ENCODE data around the gene CDHR5. TPM values are rescaled to one million over a fixed set of nuclear protein-coding genes. Genes with fewer than 3 reads are reported as not detected.
"Not testable (repeated sequence)": the region's sequence is repeated elsewhere in the genome, so short reads cannot be mapped to it uniquely, and the experiment has no call there.

The CDHR5 gene
- total RNA-seq, 3 donors from 2014 or later (not counting 1 experiment from before 2014, with no cell fraction given) = not detected

DNA sequence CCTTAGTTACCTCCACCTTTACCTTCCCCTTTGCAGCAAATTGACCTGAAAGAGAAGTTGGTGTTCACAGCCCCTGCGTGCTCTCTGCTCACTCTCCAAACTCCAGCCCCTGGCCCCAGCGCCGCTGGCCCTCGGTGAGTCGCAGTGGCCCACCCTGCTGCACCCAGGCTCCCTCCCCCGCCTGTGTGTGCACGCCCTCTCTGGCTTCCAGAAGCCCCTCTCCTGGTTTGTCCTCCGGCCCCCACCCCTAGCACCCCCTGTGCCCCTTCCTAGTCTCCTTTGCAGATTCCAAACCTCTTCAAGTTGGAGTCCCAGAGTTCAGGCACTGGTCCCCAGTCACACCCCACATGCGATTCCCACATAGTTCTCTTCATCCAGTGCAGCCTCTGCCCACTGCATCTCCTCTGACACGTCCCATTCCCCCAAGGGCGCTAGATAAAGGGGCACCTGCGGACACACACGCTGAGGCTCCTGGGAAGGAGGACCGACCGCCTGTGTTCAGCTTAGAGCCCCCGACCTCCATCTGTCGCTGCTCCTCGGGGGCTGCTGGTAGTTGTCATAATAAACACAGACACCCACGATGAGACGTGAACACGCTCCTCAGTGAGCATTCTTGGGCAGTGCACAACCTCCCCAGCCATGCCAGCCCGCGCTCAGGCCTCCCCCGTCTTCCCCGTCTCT, 50.0 kb downstream of the CDHR5 start:
- no peak overlapping the region for H3K27ac ChIP-seq (ENCODE audit: low read length)
- ATAC-seq (no peak), DNase-seq (peak in 1 of 2 donors; percentile 53)
- no peaks in the 10 kb centered on the region for H3K36me3 Mint-ChIP-seq
- TF ChIP-seq, protein P1, sequence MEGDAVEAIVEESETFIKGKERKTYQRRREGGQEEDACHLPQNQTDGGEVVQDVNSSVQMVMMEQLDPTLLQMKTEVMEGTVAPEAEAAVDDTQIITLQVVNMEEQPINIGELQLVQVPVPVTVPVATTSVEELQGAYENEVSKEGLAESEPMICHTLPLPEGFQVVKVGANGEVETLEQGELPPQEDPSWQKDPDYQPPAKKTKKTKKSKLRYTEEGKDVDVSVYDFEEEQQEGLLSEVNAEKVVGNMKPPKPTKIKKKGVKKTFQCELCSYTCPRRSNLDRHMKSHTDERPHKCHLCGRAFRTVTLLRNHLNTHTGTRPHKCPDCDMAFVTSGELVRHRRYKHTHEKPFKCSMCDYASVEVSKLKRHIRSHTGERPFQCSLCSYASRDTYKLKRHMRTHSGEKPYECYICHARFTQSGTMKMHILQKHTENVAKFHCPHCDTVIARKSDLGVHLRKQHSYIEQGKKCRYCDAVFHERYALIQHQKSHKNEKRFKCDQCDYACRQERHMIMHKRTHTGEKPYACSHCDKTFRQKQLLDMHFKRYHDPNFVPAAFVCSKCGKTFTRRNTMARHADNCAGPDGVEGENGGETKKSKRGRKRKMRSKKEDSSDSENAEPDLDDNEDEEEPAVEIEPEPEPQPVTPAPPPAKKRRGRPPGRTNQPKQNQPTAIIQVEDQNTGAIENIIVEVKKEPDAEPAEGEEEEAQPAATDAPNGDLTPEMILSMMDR (IDR thresholded peaks at IDR 0.05) = no peak
- intact Hi-C loops (cut with micrococcal nuclease) = loop anchor here (5.0 kb wide), 2 partner anchors 43 to 187 kb away; partner anchors contain the start of gene IRF7
- H3K4me3 Mint-ChIP-seq = peak overlapping the region; percentile 86
- H3K9me3 ChIP-seq (ENCODE audit: control insufficient read depth, insufficient read depth, low read length) = no peaks in the 10 kb centered on the region
- H3K4me3 ChIP-seq (ENCODE audit: low read length) = no peak overlapping the region
- peak overlapping the region in 1 of 2 donors; percentile 93 for H3K27ac Mint-ChIP-seq
- H3K4me1 Mint-ChIP-seq = peaks cover 28 to 40% of the 10 kb centered on the region in 2 donors
- H3K9me3 Mint-ChIP-seq = no peaks in the 10 kb centered on the region
- no peaks in the 10 kb centered on the region for H3K36me3 ChIP-seq (ENCODE audit: control insufficient read depth, insufficient read depth, low read length)
- H3K4me1 ChIP-seq (ENCODE audit: control insufficient read depth, insufficient read depth, low read length) = peaks cover 40% of the 10 kb centered on the region
- WGBS (ENCODE audit: insufficient coverage) = 33% methylated on average over 25 of the region's 25 CpGs
- H3K27me3 Mint-ChIP-seq (ENCODE audit: low read depth in 2 of 2) = peaks cover 0 to 10% of the 10 kb centered on the region in 2 donors
- peaks cover 3% of the 10 kb centered on the region for H3K27me3 ChIP-seq (ENCODE audit: control insufficient read depth, insufficient read depth, low read length)

DNA sequence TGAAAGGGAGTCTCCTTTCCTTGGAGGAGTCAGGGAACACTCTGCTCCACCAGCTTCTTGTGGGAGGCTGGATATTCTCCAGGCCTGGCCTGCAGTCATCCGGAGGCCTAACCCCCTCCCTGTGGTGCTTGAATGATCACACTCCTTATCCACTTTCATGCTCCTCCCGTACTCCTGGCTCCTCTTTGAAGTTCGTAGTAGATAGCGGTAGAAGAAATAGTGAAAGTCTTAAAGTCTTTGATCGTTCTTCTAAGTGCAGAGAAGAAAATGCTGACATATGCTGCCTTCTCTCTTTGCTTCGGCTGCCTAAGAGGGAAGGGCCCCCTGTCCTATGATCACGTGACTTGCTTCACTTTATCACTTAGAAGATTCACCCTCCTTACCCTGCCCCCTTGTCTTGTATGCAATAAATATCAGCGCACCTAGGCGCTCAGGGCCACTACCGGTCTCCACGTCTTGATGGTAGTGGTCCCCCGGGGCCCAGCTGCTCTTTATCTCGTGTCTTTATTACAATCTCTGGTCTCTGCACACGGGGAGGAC, 50.7 kb downstream of the CDHR5 start:
- not testable (repeated sequence) for H3K27ac Mint-ChIP-seq; H3K36me3 Mint-ChIP-seq; ATAC-seq; H3K27me3 ChIP-seq (ENCODE audit: control insufficient read depth, insufficient read depth, low read length); H3K27ac ChIP-seq (ENCODE audit: low read length); H3K9me3 ChIP-seq (ENCODE audit: control insufficient read depth, insufficient read depth, low read length); H3K9me3 Mint-ChIP-seq; H3K36me3 ChIP-seq (ENCODE audit: control insufficient read depth, insufficient read depth, low read length); H3K4me3 ChIP-seq (ENCODE audit: low read length)
- Mint-ChIP-seq H3K27me3 (ENCODE audit: low read depth in 2 of 2) (peaks cover 0 to 10% of the 10 kb centered on the region in 2 donors), H3K4me3 (peak overlapping the region; percentile 86), H3K4me1 (peaks cover 21 to 36% of the 10 kb centered on the region in 2 donors)
- 52% methylated on average over 12 of the region's 14 CpGs for WGBS (ENCODE audit: insufficient coverage)
- peak in 1 of 2 donors; percentile 57 for DNase-seq
- intact Hi-C loops (cut with micrococcal nuclease) = loop anchor here (5.0 kb wide), 1 partner anchor 187 kb away; no protein-coding TSS in a partner anchor
- peaks cover 40% of the 10 kb centered on the region for H3K4me1 ChIP-seq (ENCODE audit: control insufficient read depth, insufficient read depth, low read length)

DNA sequence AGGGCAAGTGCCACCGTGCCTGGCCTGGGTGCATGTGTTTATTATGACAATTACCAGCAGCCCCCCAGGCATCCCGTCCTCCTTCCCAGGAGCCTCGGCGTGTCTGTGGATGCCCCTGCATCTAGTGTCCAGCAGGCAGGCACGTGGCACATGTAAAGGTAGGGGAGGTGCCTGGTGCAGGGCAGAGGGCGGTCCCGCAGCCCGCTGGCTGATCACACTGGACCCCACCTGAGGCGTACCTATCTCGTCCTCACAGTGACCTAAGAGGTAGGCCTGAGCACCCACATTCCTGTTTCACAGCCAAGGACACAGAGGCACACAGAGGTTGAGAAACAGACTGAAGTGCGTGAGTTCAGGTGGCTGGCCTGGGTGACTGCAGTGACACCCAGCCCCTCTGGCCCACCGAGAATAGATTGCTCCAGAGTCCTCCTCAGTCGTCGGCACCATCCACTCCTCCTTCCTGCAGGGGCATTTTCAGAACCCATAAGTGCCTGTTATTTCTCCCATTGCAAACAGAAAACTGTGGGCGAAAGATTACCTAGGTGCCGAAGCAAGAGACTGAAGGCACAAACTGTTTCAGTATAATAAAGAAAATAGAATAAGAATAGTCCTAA, 51.5 kb downstream of the CDHR5 start:
- peaks cover 34% of the 10 kb centered on the region for H3K4me1 ChIP-seq (ENCODE audit: control insufficient read depth, insufficient read depth, low read length)
- Mint-ChIP-seq H3K4me3 (no peak overlapping the region), H3K4me1 (peaks cover 14 to 32% of the 10 kb centered on the region in 2 donors), H3K36me3 (no peaks in the 10 kb centered on the region), H3K9me3 (no peaks in the 10 kb centered on the region), H3K27me3 (ENCODE audit: low read depth in 2 of 2) (peaks cover 0 to 10% of the 10 kb centered on the region in 2 donors), H3K27ac (no peak overlapping the region)
- TF ChIP-seq, protein P1 (IDR thresholded peaks at IDR 0.05) = no peak
- H3K27ac ChIP-seq (ENCODE audit: low read length) = no peak overlapping the region
- no peaks in the 10 kb centered on the region for H3K9me3 ChIP-seq (ENCODE audit: control insufficient read depth, insufficient read depth, low read length)
- H3K4me3 ChIP-seq (ENCODE audit: low read length) = no peak overlapping the region
- 92% methylated on average over 14 of the region's 16 CpGs for WGBS (ENCODE audit: insufficient coverage)
- ATAC-seq = no peak
- H3K27me3 ChIP-seq (ENCODE audit: control insufficient read depth, insufficient read depth, low read length) = peaks cover 3% of the 10 kb centered on the region
- no peaks in the 10 kb centered on the region for H3K36me3 ChIP-seq (ENCODE audit: control insufficient read depth, insufficient read depth, low read length)
- DNase-seq = no peak
- intact Hi-C loops (cut with micrococcal nuclease) = loop anchor here (5.0 kb wide), 1 partner anchor 186 kb away; no protein-coding TSS in a partner anchor

DNA sequence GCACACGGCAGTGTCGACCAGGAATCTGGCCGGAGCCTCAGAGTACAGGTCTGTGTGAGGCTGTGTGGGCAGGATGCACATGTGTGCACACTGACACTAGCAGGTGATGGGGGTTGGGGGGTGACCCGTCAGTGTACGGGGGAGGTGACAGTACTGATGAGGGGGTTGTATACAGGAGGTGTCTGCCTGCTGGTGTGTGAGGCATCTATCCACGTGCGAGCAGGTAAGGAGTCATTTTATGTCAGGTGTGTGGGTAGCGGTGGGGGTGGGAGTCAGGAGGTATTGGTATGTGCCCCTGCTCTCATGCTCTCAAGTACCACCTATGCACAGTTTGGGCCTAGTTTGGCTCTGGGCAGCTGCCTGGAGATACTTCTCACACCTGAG, 53.0 kb downstream of the CDHR5 start:
- intact Hi-C loops (cut with micrococcal nuclease) = loop anchor here (5.0 kb wide), 1 partner anchor 184 kb away; no protein-coding TSS in a partner anchor
- H3K27me3 Mint-ChIP-seq (ENCODE audit: low read depth in 2 of 2) = peaks cover 0 to 10% of the 10 kb centered on the region in 2 donors
- H3K9me3 ChIP-seq (ENCODE audit: control insufficient read depth, insufficient read depth, low read length) = no peaks in the 10 kb centered on the region
- TF ChIP-seq, protein P1 (IDR thresholded peaks at IDR 0.05) = no peak
- no peaks in the 10 kb centered on the region for H3K9me3 Mint-ChIP-seq
- no peak overlapping the region for H3K4me3 ChIP-seq (ENCODE audit: low read length)
- ATAC-seq (no peak), DNase-seq (no peak)
- peaks cover 3% of the 10 kb centered on the region for H3K27me3 ChIP-seq (ENCODE audit: control insufficient read depth, insufficient read depth, low read length)
- H3K4me3 Mint-ChIP-seq = no peak overlapping the region
- no peak overlapping the region for H3K27ac ChIP-seq (ENCODE audit: low read length)
- H3K4me1 Mint-ChIP-seq = peaks cover 12 to 20% of the 10 kb centered on the region in 2 donors
- WGBS (ENCODE audit: insufficient coverage) = 82% methylated on average over 8 of the region's 8 CpGs
- peaks cover 24% of the 10 kb centered on the region for H3K4me1 ChIP-seq (ENCODE audit: control insufficient read depth, insufficient read depth, low read length)
- H3K27ac Mint-ChIP-seq = no peak overlapping the region
- H3K36me3 ChIP-seq (ENCODE audit: control insufficient read depth, insufficient read depth, low read length) = no peaks in the 10 kb centered on the region
- no peaks in the 10 kb centered on the region for H3K36me3 Mint-ChIP-seq

Measured in natural killer cell (primary cell).